Neural cell (in vitro differentiated cells): ENCODE results near the gene MPIG6B. TPM values are rescaled to one million over a fixed set of nuclear protein-coding genes. Genes with fewer than 3 reads are reported as not detected.

Experiments used
- H2AFZ ChIP-seq: fragments of 200-600, 300-800 bp; sonication (generic), shearing (Covaris generic); 2 replicates; pipeline ENCODE4 v1.6.0; 2014; ENCODE audit warnings: low read depth, mild to moderate bottlenecking, antibody characterized with exemption, low read length, moderate library complexity
- H3F3A ChIP-seq: fragments of 200-600 bp; shearing (Covaris generic); 2 replicates; pipeline ENCODE4 v1.6.1; 2016; ENCODE audit warnings: mild to moderate bottlenecking, moderate library complexity, mixed read lengths, antibody characterized with exemption, low read length; ENCODE audit not compliant: insufficient read depth, poor library complexity, severe bottlenecking
- H3K27ac ChIP-seq: fragments of 200-600, 300-800 bp; sonication (generic), shearing (Covaris generic); 2 replicates; pipeline ENCODE4 v1.5.1; 2014; ENCODE audit warnings: mild to moderate bottlenecking, low read length, moderate library complexity
- H3K27me3 ChIP-seq: fragments of 300-800, 200-600 bp; sonication (generic), shearing (Covaris generic); 2 replicates; pipeline ENCODE4 v1.6.0; 2014; ENCODE audit warnings: mild to moderate bottlenecking, low read depth, low read length, moderate library complexity; ENCODE audit not compliant: insufficient read depth
- H3K36me3 ChIP-seq: fragments of 300-800, 200-600 bp; sonication (generic), shearing (Covaris generic); 2 replicates; pipeline ENCODE4 v1.5.1; 2014; ENCODE audit warnings: mild to moderate bottlenecking, antibody characterized with exemption, low read length, moderate library complexity; ENCODE audit not compliant: insufficient read depth
- H3K4me2 ChIP-seq: fragments of 300-800, 200-600 bp; sonication (generic), shearing (Covaris generic); 2 replicates; pipeline ENCODE4 v1.6.0; 2014; ENCODE audit warnings: mild to moderate bottlenecking, low read length
- H3K4me3 ChIP-seq: fragments of 300-800, 200-600 bp; sonication (generic), shearing (Covaris generic); 2 replicates; pipeline ENCODE4 v1.5.1; 2014; ENCODE audit warnings: mild to moderate bottlenecking, low read length, moderate library complexity
- H3K79me2 ChIP-seq: fragments of 200-600 bp; shearing (Covaris generic); replicated peaks from 2 replicates; pipeline ENCODE4 v1.6.0; 2014; ENCODE audit warnings: mild to moderate bottlenecking, low read length, moderate library complexity; ENCODE audit not compliant: insufficient read depth
- H3K9ac ChIP-seq: fragments of 300-800, 200-600 bp; sonication (generic), shearing (Covaris generic); 2 replicates; pipeline ENCODE4 v1.6.1; 2016; ENCODE audit warnings: mild to moderate bottlenecking, low read length, mixed read lengths
- H3K9me2 ChIP-seq: fragments of 200-600 bp; shearing (Covaris generic); 2 replicates; pipeline ENCODE4 v1.6.1; 2016; ENCODE audit warnings: mild to moderate bottlenecking, low read length, mixed read lengths; ENCODE audit not compliant: insufficient read depth
- H3K9me3 ChIP-seq: fragments of 200-600, 300-800 bp; sonication (generic), shearing (Covaris generic); 2 replicates; pipeline ENCODE4 v1.6.1; 2016; ENCODE audit warnings: mild to moderate bottlenecking, mixed run types, low read length, moderate library complexity, mixed read lengths
- H4K20me1 ChIP-seq: fragments of 200-600 bp; shearing (Covaris generic); 2 replicates; pipeline ENCODE4 v1.6.1; 2016; ENCODE audit warnings: mild to moderate bottlenecking, mixed run types; ENCODE audit not compliant: insufficient read depth
- CTCF ChIP-seq: fragments of 450-650 bp; IDR thresholded peaks from 2 replicates; pipeline ENCODE4 v1.5.1; 2014; ENCODE audit warnings: antibody characterized with exemption, mild to moderate bottlenecking, moderate library complexity; ENCODE audit not compliant: poor library complexity, severe bottlenecking
- EP300 ChIP-seq: fragments of 450-650 bp; conservative IDR thresholded peaks from 2 replicates; pipeline ENCODE4 v1.6.1; 2014; ENCODE audit warnings: antibody characterized with exemption, mild to moderate bottlenecking, moderate library complexity; ENCODE audit not compliant: poor library complexity, severe bottlenecking
- EZH2 ChIP-seq: fragments of 200-600, 300-800 bp; shearing (Covaris generic), sonication (generic); IDR thresholded peaks from 2 replicates; pipeline ENCODE4 v1.6.1; 2014; ENCODE audit warnings: antibody characterized with exemption, low read length, borderline replicate concordance, mild to moderate bottlenecking; ENCODE audit not compliant: insufficient read depth, poor library complexity, severe bottlenecking
- MXI1 ChIP-seq: fragments of 450-650 bp; conservative IDR thresholded peaks from 2 replicates; pipeline ENCODE4 v1.6.1; 2014; ENCODE audit warnings: antibody characterized with exemption, mild to moderate bottlenecking; ENCODE audit not compliant: poor library complexity, severe bottlenecking
- POLR2AphosphoS5 ChIP-seq: IDR thresholded peaks from 2 replicates; pipeline ENCODE4 v1.6.1; 2012
- RAD21 ChIP-seq: fragments of 450-650 bp; conservative IDR thresholded peaks from 2 replicates; pipeline ENCODE4 v1.6.1; 2014; ENCODE audit warnings: antibody characterized with exemption, mild to moderate bottlenecking, moderate library complexity
- REST ChIP-seq: IDR thresholded peaks from 2 replicates; pipeline ENCODE4 v1.6.1; 2012; ENCODE audit warnings: borderline replicate concordance
- SMC3 ChIP-seq: fragments of 450-650 bp; conservative IDR thresholded peaks from 2 replicates; pipeline ENCODE4 v1.6.1; 2014; ENCODE audit warnings: antibody characterized with exemption, mild to moderate bottlenecking, moderate library complexity; ENCODE audit not compliant: poor library complexity
- TAF1 ChIP-seq: IDR thresholded peaks from 2 replicates; pipeline ENCODE4 v1.6.1; 2012; ENCODE audit warnings: low read depth
- polyA plus RNA-seq: library from polyadenylated mRNA; depleted of rRNA; stranded (reverse); fragments of >200 nt; gene quantifications from 2 replicates; pipeline ENCODE4 v1.2.3, GENCODE V29; 2014

The MPIG6B gene
- polyA plus RNA-seq, 1 donor from 2014 or later, result not detected

GRCh38 chr6:31742894-31743293, 19.7 kb downstream of the MPIG6B start:
- no peaks in the 10 kb centered on the region for H3K9me2 ChIP-seq
- H3K27me3 ChIP-seq, result no peaks in the 10 kb centered on the region
- H3K36me3 ChIP-seq, result no peaks in the 10 kb centered on the region
- H4K20me1 ChIP-seq, result no peaks in the 10 kb centered on the region
- no peak overlapping the region for H3K4me2 ChIP-seq
- no peak overlapping the region for H3K27ac ChIP-seq
- H3K9me3 ChIP-seq, result no peaks in the 10 kb centered on the region
- TF ChIP-seq TAF1 (no peak), CTCF (no peak), EZH2 (no peak), RAD21 (no peak), REST (no peak), POLR2AphosphoS5 (no peak), SMC3 (no peak), EP300 (no peak), MXI1 (no peak)
- H3K4me3 ChIP-seq, result no peak overlapping the region
- H3F3A ChIP-seq, result no peaks in the 10 kb centered on the region
- no peak overlapping the region for H3K9ac ChIP-seq
- H2AFZ ChIP-seq, result no peak overlapping the region
- no peaks in the 10 kb centered on the region for H3K79me2 ChIP-seq

GRCh38 chr6:31744422-31744821, 21.2 kb downstream of the MPIG6B start:
- no peak overlapping the region for H3K4me2 ChIP-seq
- no peaks in the 10 kb centered on the region for H3K9me2 ChIP-seq
- no peak overlapping the region for H3K4me3 ChIP-seq
- H3K27me3 ChIP-seq, result no peaks in the 10 kb centered on the region
- no peak overlapping the region for H3K27ac ChIP-seq
- no peaks in the 10 kb centered on the region for H3F3A ChIP-seq
- no peaks in the 10 kb centered on the region for H3K36me3 ChIP-seq
- no peak overlapping the region for H3K9ac ChIP-seq
- TF ChIP-seq CTCF (no peak), RAD21 (no peak), EP300 (no peak), EZH2 (no peak), POLR2AphosphoS5 (no peak), SMC3 (no peak), MXI1 (no peak), REST (no peak), TAF1 (no peak)
- H4K20me1 ChIP-seq, result no peaks in the 10 kb centered on the region
- no peaks in the 10 kb centered on the region for H3K9me3 ChIP-seq
- no peak overlapping the region for H2AFZ ChIP-seq
- no peaks in the 10 kb centered on the region for H3K79me2 ChIP-seq
